ENCODE data around the gene C11orf86.
"Not testable (repeated sequence)": the region's sequence is repeated elsewhere in the genome, so short reads cannot be mapped to it uniquely, and the experiment has no call there.

C11orf86 gene

DNA sequence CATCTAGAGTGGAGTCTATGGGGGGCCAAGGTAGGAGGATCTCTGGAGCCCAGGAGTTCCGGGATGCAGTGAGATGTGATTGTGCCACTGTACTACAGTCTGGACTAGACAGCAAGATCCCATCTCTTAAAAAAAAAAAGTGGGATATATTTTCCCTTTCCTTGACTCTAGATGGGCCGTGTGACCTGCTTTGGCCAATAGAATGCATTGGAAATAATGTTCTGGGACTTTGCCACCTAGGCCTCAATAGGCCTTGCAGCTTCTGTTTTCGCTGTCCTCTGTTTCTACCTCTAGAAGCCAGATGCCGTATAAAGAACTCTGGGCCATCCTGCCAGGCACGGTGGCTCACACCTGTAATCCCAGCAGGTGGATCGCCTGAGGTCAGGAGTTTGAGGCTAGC, 3.6 kb downstream of the C11orf86 start:
- peaks cover 2% of the 10 kb centered on the region; the same call in 1 of the 2 replicates for H3K9me3 ChIP-seq (ENCODE audit: insufficient read depth, low read depth, low read length)
- WGBS = 96% methylated on average over 6 of the region's 6 CpGs
- H3K4me3 ChIP-seq (ENCODE audit: low read length) = no peak overlapping the region

GRCh38 chr11:66979336-66979980, 4.4 kb downstream of the C11orf86 start:
- no peaks in the 10 kb centered on the region for H3K36me3 ChIP-seq (ENCODE audit: insufficient read depth, low read length)
- H3K9me3 ChIP-seq (ENCODE audit: insufficient read depth, low read depth, low read length) = peaks cover 2% of the 10 kb centered on the region; the same call in 1 of the 2 replicates
- H3K27me3 ChIP-seq (ENCODE audit: insufficient read depth, low read length) = no peaks in the 10 kb centered on the region
- H3K4me3 ChIP-seq (ENCODE audit: low read length) = no peak overlapping the region
- no peak overlapping the region for H3K9ac ChIP-seq (ENCODE audit: low read depth, low read length)
- WGBS = 96% methylated on average over 2 of the region's 2 CpGs
- no peak overlapping the region for H3K27ac ChIP-seq (ENCODE audit: low read depth, low read length)
- no peaks in the 10 kb centered on the region for H3K4me1 ChIP-seq (ENCODE audit: insufficient read depth, low read length)

More for the DNA sequence above, 3.6 kb downstream of the C11orf86 start:
- H3K27me3 ChIP-seq (ENCODE audit: insufficient read depth, low read length) = no peaks in the 10 kb centered on the region
- no peak overlapping the region for H3K27ac ChIP-seq (ENCODE audit: low read depth, low read length)
- H3K9ac ChIP-seq (ENCODE audit: low read depth, low read length) = no peak overlapping the region
- no peaks in the 10 kb centered on the region for H3K36me3 ChIP-seq (ENCODE audit: insufficient read depth, low read length)
- no peaks in the 10 kb centered on the region; the same call in 1 of the 2 replicates for H3K4me1 ChIP-seq (ENCODE audit: insufficient read depth, low read length)

DNA sequence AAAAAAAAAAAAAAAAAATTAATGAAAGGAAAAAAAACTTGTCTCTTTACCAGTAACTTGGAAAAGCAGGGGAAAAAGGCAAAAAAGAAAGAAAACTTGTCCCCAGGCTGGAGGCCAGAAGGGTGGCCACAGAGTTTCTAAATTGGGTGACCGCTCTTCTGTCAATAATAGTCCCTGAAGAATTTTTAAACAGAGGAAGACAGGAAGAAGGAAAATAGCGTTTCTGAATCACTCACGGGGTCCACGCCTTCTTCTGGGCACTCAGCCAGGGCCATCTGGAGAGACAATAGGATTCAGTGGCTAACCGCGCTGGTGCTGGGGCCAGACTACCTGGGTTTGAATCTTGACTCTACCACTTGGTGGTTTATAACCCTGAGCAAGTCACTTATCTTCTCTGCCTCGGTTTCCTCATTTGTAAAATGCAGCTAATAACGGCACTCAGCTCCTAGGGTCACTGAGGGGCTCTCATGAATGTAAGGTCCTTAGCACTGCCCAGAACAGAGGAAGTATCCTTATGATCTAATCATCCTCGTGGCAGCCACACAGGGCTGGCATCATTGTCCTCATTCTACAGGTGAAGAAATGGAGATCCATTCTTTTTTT, 7.0 kb downstream of the C11orf86 start:
- no peaks in the 10 kb centered on the region for H3K4me1 ChIP-seq (ENCODE audit: insufficient read depth, low read length)
- no peaks in the 10 kb centered on the region for H3K27me3 ChIP-seq (ENCODE audit: insufficient read depth, low read length)
- WGBS = 93% methylated on average over 9 of the region's 9 CpGs
- H3K27ac ChIP-seq (ENCODE audit: low read depth, low read length) = no peak overlapping the region
- no peaks in the 10 kb centered on the region for H3K36me3 ChIP-seq (ENCODE audit: insufficient read depth, low read length)
- H3K9ac ChIP-seq (ENCODE audit: low read depth, low read length) = no peak overlapping the region
- peaks cover 2% of the 10 kb centered on the region; the same call in 1 of the 2 replicates for H3K9me3 ChIP-seq (ENCODE audit: insufficient read depth, low read depth, low read length)
- no peak overlapping the region for H3K4me3 ChIP-seq (ENCODE audit: low read length)

GRCh38 chr11:66983275-66983924, 8.3 kb downstream of the C11orf86 start:
- Histone ChIP-seq H3K36me3 (ENCODE audit: insufficient read depth, low read length) (no peaks in the 10 kb centered on the region), H3K4me1 (ENCODE audit: insufficient read depth, low read length) (peaks cover 6% of the 10 kb centered on the region), H3K4me3 (ENCODE audit: low read length) (no peak overlapping the region), H3K27ac (ENCODE audit: low read depth, low read length) (no peak overlapping the region), H3K9ac (ENCODE audit: low read depth, low read length) (no peak overlapping the region), H3K27me3 (ENCODE audit: insufficient read depth, low read length) (no peaks in the 10 kb centered on the region), H3K9me3 (ENCODE audit: insufficient read depth, low read depth, low read length) (peaks cover 2% of the 10 kb centered on the region; the same call in 1 of the 2 replicates)
- WGBS = 86% methylated on average over 5 of the region's 5 CpGs

DNA sequence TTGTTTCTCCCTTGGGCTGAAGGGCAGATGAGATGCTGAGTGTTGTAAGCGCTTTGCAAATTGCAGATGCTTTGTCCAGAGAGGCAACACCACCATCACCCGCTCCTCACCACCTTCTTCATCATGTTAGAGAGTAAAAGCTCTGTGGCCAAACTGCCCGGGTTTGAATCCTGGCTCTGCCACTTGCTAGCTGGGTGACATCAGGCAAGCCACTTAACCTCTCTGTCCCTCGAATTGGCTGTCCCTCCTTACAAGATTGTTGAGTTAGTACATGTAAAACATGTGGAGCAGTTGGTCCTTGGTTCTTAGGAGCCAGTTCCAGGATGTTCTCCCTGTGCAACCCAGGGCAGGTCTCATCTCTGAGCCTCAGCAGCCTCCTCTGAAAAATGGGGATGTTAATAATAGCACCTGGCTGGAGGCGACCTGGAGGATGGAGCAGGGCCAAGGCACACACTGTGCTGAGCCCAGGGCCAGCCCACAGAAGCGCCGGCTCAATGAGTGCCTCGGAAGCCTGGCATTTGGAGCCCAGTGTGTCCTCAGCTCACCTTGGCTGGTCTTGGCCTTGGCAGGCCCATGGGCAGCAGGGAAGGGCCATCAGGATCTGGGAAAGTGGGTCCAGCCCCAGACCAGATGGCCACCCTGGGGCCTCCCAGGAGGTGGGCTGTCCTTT, 10.5 kb downstream of the C11orf86 start:
- WGBS = 87% methylated on average over 8 of the region's 8 CpGs
- H3K4me1 ChIP-seq (ENCODE audit: insufficient read depth, low read length) = peaks cover 6% of the 10 kb centered on the region
- no peaks in the 10 kb centered on the region for H3K9me3 ChIP-seq (ENCODE audit: insufficient read depth, low read depth, low read length)
- no peak overlapping the region for H3K27ac ChIP-seq (ENCODE audit: low read depth, low read length)
- no peaks in the 10 kb centered on the region for H3K36me3 ChIP-seq (ENCODE audit: insufficient read depth, low read length)
- no peaks in the 10 kb centered on the region for H3K27me3 ChIP-seq (ENCODE audit: insufficient read depth, low read length)
- H3K9ac ChIP-seq (ENCODE audit: low read depth, low read length) = no peak overlapping the region
- H3K4me3 ChIP-seq (ENCODE audit: low read length) = no peak overlapping the region

DNA sequence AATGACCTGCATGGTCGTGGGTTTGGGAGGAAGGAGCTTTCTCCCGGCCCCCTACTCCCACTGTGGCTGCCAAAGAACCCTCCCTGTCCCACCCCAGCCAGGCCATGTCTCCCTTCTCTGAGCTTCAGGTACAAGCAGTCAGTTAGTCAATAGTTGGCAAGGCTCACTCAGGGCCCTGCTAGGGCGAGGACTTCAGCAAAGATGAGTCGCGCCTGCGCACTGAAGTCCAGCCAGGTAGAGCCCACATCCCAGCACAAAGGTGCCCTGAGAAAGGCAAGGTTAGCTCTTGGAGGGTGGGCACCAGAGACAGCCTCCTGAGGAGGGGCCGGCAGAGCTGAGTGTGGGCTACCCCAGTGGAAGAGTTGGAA, 11.1 kb downstream of the C11orf86 start:
- Histone ChIP-seq H3K9me3 (ENCODE audit: insufficient read depth, low read depth, low read length) (no peaks in the 10 kb centered on the region), H3K36me3 (ENCODE audit: insufficient read depth, low read length) (no peaks in the 10 kb centered on the region), H3K4me1 (ENCODE audit: insufficient read depth, low read length) (peaks cover 6% of the 10 kb centered on the region), H3K27me3 (ENCODE audit: insufficient read depth, low read length) (no peaks in the 10 kb centered on the region), H3K9ac (ENCODE audit: low read depth, low read length) (no peak overlapping the region), H3K4me3 (ENCODE audit: low read length) (no peak overlapping the region), H3K27ac (ENCODE audit: low read depth, low read length) (no peak overlapping the region)
- WGBS = 90% methylated on average over 7 of the region's 7 CpGs

DNA sequence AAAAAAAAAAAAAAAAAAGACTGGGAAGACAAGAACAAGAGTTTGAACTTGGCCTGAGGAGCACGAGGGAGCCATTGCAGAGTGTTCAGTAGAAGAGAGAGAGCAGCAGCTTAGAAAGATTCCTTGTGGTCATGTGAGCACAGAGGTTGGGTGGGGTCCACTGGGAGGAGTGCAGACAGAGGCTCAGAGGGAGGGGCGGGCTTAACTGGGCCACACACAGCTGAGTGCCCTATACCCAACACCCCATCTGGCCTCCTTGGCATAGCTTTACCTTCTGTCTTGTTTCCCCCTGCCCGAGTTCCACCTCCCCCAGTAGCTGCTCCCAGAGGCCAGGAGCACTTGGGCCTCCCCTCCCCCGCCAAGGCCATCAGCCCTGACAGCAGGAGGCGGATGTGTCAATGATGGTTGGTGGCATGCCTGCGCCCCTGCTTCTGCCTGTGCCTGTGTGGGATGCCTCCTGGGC, 12.1 kb downstream of the C11orf86 start:
- H3K9ac ChIP-seq (ENCODE audit: low read depth, low read length) = no peak overlapping the region
- H3K4me1 ChIP-seq (ENCODE audit: insufficient read depth, low read length) = peaks cover 6% of the 10 kb centered on the region
- no peak overlapping the region for H3K27ac ChIP-seq (ENCODE audit: low read depth, low read length)
- H3K27me3 ChIP-seq (ENCODE audit: insufficient read depth, low read length) = no peaks in the 10 kb centered on the region
- no peak overlapping the region for H3K4me3 ChIP-seq (ENCODE audit: low read length)
- 52% methylated on average over 6 of the region's 6 CpGs for WGBS
- H3K36me3 ChIP-seq (ENCODE audit: insufficient read depth, low read length) = no peaks in the 10 kb centered on the region
- no peaks in the 10 kb centered on the region for H3K9me3 ChIP-seq (ENCODE audit: insufficient read depth, low read depth, low read length)

DNA sequence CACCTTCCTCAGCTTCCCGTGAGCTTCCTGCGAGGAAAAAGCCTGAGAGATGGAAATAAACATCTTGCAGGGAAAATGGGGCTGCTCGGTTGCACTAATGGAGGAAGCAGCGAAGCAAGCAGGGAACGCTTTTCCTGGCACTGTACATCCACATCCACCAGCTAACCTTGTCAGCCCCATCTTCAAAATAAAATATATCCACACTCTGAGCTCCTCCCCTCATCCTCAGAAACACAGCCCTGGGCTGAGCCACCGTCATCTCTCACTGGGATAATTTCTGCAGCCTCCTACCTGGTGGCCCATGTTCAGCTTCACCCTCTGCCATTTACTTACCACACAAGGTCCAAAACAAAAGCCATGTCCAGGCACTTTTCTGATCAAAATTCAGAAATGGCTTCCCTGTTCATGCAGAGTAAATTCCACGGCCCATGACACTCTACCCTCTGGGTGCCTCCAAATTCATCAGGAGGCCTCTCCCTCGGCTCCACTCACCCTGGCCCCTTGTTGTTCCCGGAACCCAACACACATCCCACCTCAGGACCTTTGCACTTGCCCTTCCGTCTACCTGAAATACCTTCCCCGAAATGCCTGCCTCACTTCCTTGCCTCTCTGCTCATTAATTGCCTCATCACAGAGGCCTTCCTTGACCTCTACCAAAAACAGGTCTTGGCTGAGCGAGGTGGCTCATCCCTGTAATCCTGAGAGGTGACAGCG, 13.0 kb downstream of the C11orf86 start:
- no peaks in the 10 kb centered on the region for H3K27me3 ChIP-seq (ENCODE audit: insufficient read depth, low read length)
- no peaks in the 10 kb centered on the region for H3K9me3 ChIP-seq (ENCODE audit: insufficient read depth, low read depth, low read length)
- 90% methylated on average over 13 of the region's 13 CpGs for WGBS
- no peak overlapping the region for H3K4me3 ChIP-seq (ENCODE audit: low read length)
- no peaks in the 10 kb centered on the region for H3K36me3 ChIP-seq (ENCODE audit: insufficient read depth, low read length)
- H3K27ac ChIP-seq (ENCODE audit: low read depth, low read length) = no peak overlapping the region
- H3K9ac ChIP-seq (ENCODE audit: low read depth, low read length) = no peak overlapping the region
- H3K4me1 ChIP-seq (ENCODE audit: insufficient read depth, low read length) = peaks cover 6% of the 10 kb centered on the region

- not testable (repeated sequence) for H3K4me3 ChIP-seq (ENCODE audit: low read length)
Observed at GRCh38 chr11:66988741-66989140, 13.6 kb downstream of the C11orf86 start.

DNA sequence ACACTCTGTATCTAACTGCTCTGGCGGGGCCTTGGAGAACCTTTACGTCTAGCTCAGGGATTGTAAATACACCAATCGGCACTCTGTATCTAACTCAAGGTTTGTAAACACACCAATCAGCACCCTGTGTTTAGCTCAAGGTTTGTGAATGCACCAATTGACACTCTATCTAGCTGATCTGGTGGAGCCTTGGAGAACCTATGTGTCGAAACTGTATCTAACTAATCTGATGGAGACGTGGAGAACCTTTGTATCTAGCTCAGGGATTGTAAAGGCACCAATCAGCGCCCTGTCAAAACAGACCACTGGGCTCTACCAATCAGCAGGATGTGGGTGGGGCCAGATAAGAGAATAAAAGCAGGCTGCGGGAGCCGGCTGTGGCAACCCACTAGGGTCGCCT, 14.3 kb downstream of the C11orf86 start:
- not testable (repeated sequence) for H3K36me3 ChIP-seq (ENCODE audit: insufficient read depth, low read length); H3K9me3 ChIP-seq (ENCODE audit: insufficient read depth, low read depth, low read length); H3K4me3 ChIP-seq (ENCODE audit: low read length); H3K27ac ChIP-seq (ENCODE audit: low read depth, low read length); H3K9ac ChIP-seq (ENCODE audit: low read depth, low read length); H3K27me3 ChIP-seq (ENCODE audit: insufficient read depth, low read length); H3K4me1 ChIP-seq (ENCODE audit: insufficient read depth, low read length)
- 96% methylated on average over 9 of the region's 9 CpGs for WGBS

More at GRCh38 chr11:66988741-66989140, 13.6 kb downstream of the C11orf86 start:
- not testable (repeated sequence) for H3K4me1 ChIP-seq (ENCODE audit: insufficient read depth, low read length); H3K9me3 ChIP-seq (ENCODE audit: insufficient read depth, low read depth, low read length); H3K27ac ChIP-seq (ENCODE audit: low read depth, low read length); H3K36me3 ChIP-seq (ENCODE audit: insufficient read depth, low read length); H3K9ac ChIP-seq (ENCODE audit: low read depth, low read length); H3K27me3 ChIP-seq (ENCODE audit: insufficient read depth, low read length)
- WGBS = 95% methylated on average over 28 of the region's 28 CpGs

Measured in HUES64 (cell line).